Transverse colon (tissue), 4 donors: ENCODE data around the gene VPS13D. TPM values are rescaled to one million over a fixed set of nuclear protein-coding genes. Genes with fewer than 3 reads are reported as not detected.
A peak's percentile ranks its signal among the peaks of the same experiment; 100 is the strongest.

Experiments used
- DNase-seq: peaks from one replicate; pipeline ENCODE4 v3.0.0-alpha.2; 2019
- H3K27ac ChIP-seq, 4 donors: fragments of 200-600 bp; sonication (generic); 2 replicates each; pipeline ENCODE4 v1.5.1; 2016 to 2018; ENCODE audit warnings: inconsistent platforms in 4 of 4
- H3K27me3 ChIP-seq: fragments of 200-600 bp; sonication (generic); 2 replicates; pipeline ENCODE4 v1.5.1; 2017; ENCODE audit warnings: inconsistent platforms
- H3K36me3 ChIP-seq, 4 donors: fragments of 200-600 bp; sonication (generic); 2 replicates each; pipeline ENCODE4 v1.5.1; 2017 to 2019; ENCODE audit warnings: inconsistent platforms in 4 of 4
- H3K4me1 ChIP-seq, 4 donors: fragments of 200-600 bp; sonication (generic); 2 replicates each; pipeline ENCODE4 v1.5.1; 2017 to 2020; ENCODE audit warnings: inconsistent platforms in 4 of 4
- H3K4me3 ChIP-seq, 4 donors: fragments of 200-600 bp; sonication (generic); 1 replicate in 1 of 4; 2 replicates in 3 of 4; pipeline versions ENCODE4 v1.5.1 to v1.6.1; 2017 to 2019; ENCODE audit warnings: inconsistent platforms in 4 of 4
- H3K9me3 ChIP-seq, 2 donors: fragments of 200-600 bp; sonication (generic); 2 replicates each; pipeline ENCODE4 v1.5.1; 2017 to 2019; ENCODE audit warnings: inconsistent platforms in 2 of 2
- EP300 ChIP-seq: sonication (generic); formaldehyde crosslinking; IDR thresholded peaks from one replicate; pipeline ENCODE4 v1.6.1; 2017; ENCODE audit warnings: antibody characterized with exemption, low read depth
- POLR2A ChIP-seq: fragments of 450-650 bp; IDR thresholded peaks from one replicate; pipeline ENCODE4 v1.6.1; 2016; ENCODE audit warnings: antibody characterized with exemption, mild to moderate bottlenecking, moderate library complexity
- POLR2AphosphoS5 ChIP-seq, 3 donors: sonication (generic); formaldehyde crosslinking; IDR thresholded peaks; one replicate each; pipeline ENCODE4 v1.6.1; 2016; ENCODE audit warnings: antibody characterized with exemption in 3 of 3
- WGBS, 2 donors: methylation state at CpG; one replicate each; pipeline ENCODE4 v1.1.5; 2018; ENCODE audit warnings: low coverage in 1 of 2; 5-methylcytosine and 5-hydroxymethylcytosine counted together
- in situ Hi-C, 4 donors: fragments of 200-750 bp; cut with MboI; loops; one replicate each; pipeline versions ENCODE4 v1.15.0 to v1.15.1; 2017; ENCODE audit warnings: low sequenced_read_pairs in 3 of 4, low pct_ligation_motif_present in 1 of 4, low pct_unique_long_range_greater_than_20kb in 1 of 4
- intact Hi-C: fragments of 100-400 bp; cut with DNase I; formaldehyde crosslinking; loops from one replicate; pipeline ENCODE4 v1.15.1; 2023; ENCODE audit warnings: low total_unique reads
- total RNA-seq, 4 donors: library from RNA; depleted of rRNA; stranded (reverse); fragments of >200 nt; gene quantifications; one replicate each; pipeline ENCODE4 v1.1.0, GENCODE V29; 2016
- TF ChIP-seq, protein P1 (sequence below), 5 experiments: fragments of 200-600 bp in 3 of 5; fragments of 450-650 bp in 2 of 5; sonication (generic) in 3 of 5; IDR thresholded peaks; 1 replicate in 2 of 5; 2 replicates in 3 of 5; pipeline ENCODE4 v1.5.1; 2016 to 2017; ENCODE audit warnings: antibody characterized with exemption in 5 of 5, inconsistent platforms in 3 of 5, mild to moderate bottlenecking in 2 of 5, moderate library complexity in 1 of 5

VPS13D gene
- total RNA-seq, 4 donors from 2014 or later: 101 to 136 (median 116) TPM

DNA sequence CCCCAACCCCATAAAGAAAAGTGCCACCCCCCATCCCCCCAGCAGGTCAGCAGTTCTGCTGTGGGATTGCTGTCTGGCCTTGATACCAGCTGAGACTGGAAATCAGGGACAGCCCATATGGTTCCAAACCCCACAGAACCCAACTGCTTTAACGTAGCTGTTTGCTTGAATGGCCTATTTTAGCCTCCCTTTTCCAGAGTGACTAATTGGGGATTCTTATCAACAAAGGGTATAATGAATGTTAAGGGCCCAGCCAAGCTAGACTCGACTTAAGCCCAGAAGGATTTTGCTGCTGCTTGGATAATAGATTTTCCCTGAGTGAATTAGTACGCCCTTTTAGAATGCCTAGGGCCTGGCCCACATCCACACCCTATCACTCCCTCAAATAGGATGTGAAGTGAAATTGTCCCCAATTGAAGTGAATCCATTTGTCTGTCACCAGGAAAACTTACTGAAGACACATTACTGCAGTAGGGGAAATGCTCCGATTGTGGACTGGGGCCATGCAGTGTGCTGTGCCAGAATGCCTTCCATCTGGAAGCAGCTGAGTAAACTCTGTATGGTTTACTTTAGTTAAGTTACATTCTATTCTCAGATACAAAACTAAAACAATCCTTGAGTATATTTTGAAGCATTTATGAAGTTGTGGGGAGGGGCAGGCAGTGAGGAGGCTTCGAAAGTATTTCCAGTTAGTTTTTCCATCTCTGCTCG, 231.2 kb downstream of the VPS13D start:
- WGBS, 2 donors: 22 to 27% methylated on average over 4 to 6 of the region's 6 CpGs
- Histone ChIP-seq H3K9me3 (no peaks in the 10 kb centered on the region), H3K27me3 (no peaks in the 10 kb centered on the region), H3K36me3 (no peaks in the 10 kb centered on the region), H3K27ac (peak overlapping the region; percentile 69 to 82 (median 78)), H3K4me3 (no peak overlapping the region), H3K4me1 (peaks cover 32 to 68% (median 38%) of the 10 kb centered on the region in 4 donors)
- intact Hi-C loops: no loop called here
- DNase-seq: peak; percentile 39
- in situ Hi-C loops: no loop called here
- TF ChIP-seq, protein P1, sequence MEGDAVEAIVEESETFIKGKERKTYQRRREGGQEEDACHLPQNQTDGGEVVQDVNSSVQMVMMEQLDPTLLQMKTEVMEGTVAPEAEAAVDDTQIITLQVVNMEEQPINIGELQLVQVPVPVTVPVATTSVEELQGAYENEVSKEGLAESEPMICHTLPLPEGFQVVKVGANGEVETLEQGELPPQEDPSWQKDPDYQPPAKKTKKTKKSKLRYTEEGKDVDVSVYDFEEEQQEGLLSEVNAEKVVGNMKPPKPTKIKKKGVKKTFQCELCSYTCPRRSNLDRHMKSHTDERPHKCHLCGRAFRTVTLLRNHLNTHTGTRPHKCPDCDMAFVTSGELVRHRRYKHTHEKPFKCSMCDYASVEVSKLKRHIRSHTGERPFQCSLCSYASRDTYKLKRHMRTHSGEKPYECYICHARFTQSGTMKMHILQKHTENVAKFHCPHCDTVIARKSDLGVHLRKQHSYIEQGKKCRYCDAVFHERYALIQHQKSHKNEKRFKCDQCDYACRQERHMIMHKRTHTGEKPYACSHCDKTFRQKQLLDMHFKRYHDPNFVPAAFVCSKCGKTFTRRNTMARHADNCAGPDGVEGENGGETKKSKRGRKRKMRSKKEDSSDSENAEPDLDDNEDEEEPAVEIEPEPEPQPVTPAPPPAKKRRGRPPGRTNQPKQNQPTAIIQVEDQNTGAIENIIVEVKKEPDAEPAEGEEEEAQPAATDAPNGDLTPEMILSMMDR (IDR thresholded peaks at IDR 0.05): no peak
- TF ChIP-seq POLR2AphosphoS5 (IDR thresholded peaks at IDR 0.05) (peak in 2 of 3 donors; percentile 13 to 58), POLR2A (no peak), EP300 (no peak)

DNA sequence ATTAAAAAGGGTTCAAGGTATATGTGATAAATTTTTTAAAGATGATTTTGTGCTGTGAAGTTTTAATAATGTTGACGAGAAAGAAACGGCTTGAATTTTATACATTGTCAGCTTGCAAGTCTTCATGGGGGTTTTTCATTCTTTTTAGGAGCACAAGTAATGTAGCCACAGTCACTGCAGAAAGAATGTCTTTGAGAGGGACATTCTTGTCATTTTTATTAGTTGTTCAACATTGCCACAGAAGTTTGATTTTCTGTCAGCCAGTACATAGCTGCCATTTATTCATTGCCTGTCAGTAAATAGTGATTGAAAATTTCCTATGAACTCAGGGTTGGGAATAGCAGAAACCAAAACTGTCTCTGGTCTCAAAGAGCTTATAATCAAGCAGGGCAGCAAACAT, 231.9 kb downstream of the VPS13D start:
- intact Hi-C loops: no loop called here
- Histone ChIP-seq H3K36me3 (no peaks in the 10 kb centered on the region), H3K9me3 (no peaks in the 10 kb centered on the region), H3K4me1 (peaks cover 32 to 65% (median 38%) of the 10 kb centered on the region in 4 donors), H3K27ac (peak overlapping the region; percentile 69 to 82 (median 78)), H3K27me3 (no peaks in the 10 kb centered on the region), H3K4me3 (no peak overlapping the region)
- no peak for DNase-seq
- in situ Hi-C loops: no loop called here
- WGBS, 2 donors: 81 to 94% methylated on average over 2 of the region's 2 CpGs
- TF ChIP-seq EP300 (no peak), POLR2A (no peak), POLR2AphosphoS5 (IDR thresholded peaks at IDR 0.05) (no peak)
- TF ChIP-seq, protein P1 (IDR thresholded peaks at IDR 0.05): no peak

DNA sequence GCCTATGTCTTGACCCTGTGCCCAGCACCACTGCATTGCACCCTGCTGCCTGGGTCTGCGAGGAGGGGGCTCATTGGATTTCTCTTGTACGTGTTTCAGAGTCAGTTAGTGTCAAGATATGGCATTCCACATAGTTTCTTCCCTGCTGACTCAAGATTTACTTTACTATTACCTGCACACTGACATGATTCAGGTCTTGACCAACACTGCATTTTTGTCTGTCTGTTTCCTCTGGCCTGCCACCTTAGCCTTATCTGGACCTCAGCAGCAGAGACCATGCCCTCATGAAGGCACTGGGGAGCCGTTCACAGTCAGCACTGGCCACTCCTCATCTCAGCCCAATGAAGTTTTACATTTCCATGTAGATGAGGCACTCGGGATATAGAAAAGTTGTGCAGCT, 232.8 kb downstream of the VPS13D start:
- no peaks in the 10 kb centered on the region for H3K27me3 ChIP-seq
- no peak for TF ChIP-seq POLR2A
- TF ChIP-seq, protein P1 (IDR thresholded peaks at IDR 0.05): no peak
- TF ChIP-seq POLR2AphosphoS5 (IDR thresholded peaks at IDR 0.05): no peak
- H3K4me1 ChIP-seq: peaks cover 32 to 58% (median 38%) of the 10 kb centered on the region in 4 donors
- H3K27ac ChIP-seq: peak overlapping the region; percentile 69 to 82 (median 78)
- 81 to 89% methylated on average over 3 to 4 of the region's 4 CpGs for WGBS, 2 donors
- intact Hi-C loops: no loop called here
- in situ Hi-C loops: no loop called here
- H3K4me3 ChIP-seq: no peak overlapping the region
- no peaks in the 10 kb centered on the region for H3K36me3 ChIP-seq
- H3K9me3 ChIP-seq: no peaks in the 10 kb centered on the region
- no peak for DNase-seq

DNA sequence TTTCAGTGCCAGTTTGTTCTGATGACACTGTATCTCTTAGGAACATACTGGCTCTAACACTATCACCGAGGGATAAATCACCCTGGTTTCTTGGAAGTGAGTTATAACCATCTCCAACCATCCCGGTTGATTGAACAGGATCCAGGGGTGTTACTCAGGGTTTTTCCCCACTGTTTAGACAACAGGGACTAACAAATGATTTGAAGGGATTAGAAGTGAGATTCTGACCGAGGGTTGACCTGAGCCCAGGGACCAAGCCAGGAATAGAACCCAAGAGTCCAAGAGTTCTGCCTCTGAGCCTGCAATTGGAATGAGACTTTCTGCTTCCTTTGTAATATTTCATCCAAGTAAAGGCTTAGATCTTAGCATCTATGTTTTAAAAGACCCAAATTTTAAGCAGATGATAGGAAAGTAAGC, 234.2 kb downstream of the VPS13D start:
- in situ Hi-C loops: no loop called here
- Histone ChIP-seq H3K36me3 (no peaks in the 10 kb centered on the region), H3K4me1 (peaks cover 23 to 47% (median 31%) of the 10 kb centered on the region in 4 donors), H3K4me3 (no peak overlapping the region), H3K9me3 (no peaks in the 10 kb centered on the region), H3K27ac (peak overlapping the region; percentile 69 to 82 (median 73)), H3K27me3 (no peaks in the 10 kb centered on the region)
- 69 to 76% methylated on average over 3 of the region's 3 CpGs for WGBS, 2 donors
- TF ChIP-seq POLR2A: no peak
- TF ChIP-seq, protein P1 (IDR thresholded peaks at IDR 0.05): no peak
- peak; percentile 35 for TF ChIP-seq EP300
- peak; percentile 6 to 45 (median 38) for TF ChIP-seq POLR2AphosphoS5 (IDR thresholded peaks at IDR 0.05)
- intact Hi-C loops: no loop called here
- no peak for DNase-seq
